LoVo (cell line): ENCODE data around the gene HYAL2.
"Not testable (repeated sequence)": the region's sequence is repeated elsewhere in the genome, so short reads cannot be mapped to it uniquely, and the experiment has no call there.

Source experiments
- DNase-seq: peaks from one replicate; pipeline ENCODE4 v3.0.0-alpha.2; 2016; ENCODE audit warnings: low spot score

Gene HYAL2

GRCh38 chr3:50290161-50290641 lies 32.3 kb downstream of the HYAL2 start:
- no peak for DNase-seq

GRCh38 chr3:50289130-50289529 lies 33.4 kb downstream of the HYAL2 start:
- no peak for DNase-seq

GRCh38 chr3:50288387-50289007 lies 34.0 kb downstream of the HYAL2 start:
- DNase-seq = no peak

- DNase-seq = no peak
Measured at GRCh38 chr3:50287262-50287661, 35.3 kb downstream of the HYAL2 start.

GRCh38 chr3:50286322-50287227 lies 36.0 kb downstream of the HYAL2 start:
- DNase-seq = no peak

- not testable (repeated sequence) for DNase-seq
Measured at GRCh38 chr3:50284121-50284520, 38.4 kb downstream of the HYAL2 start.

- no peak for DNase-seq
Measured at GRCh38 chr3:50279255-50280016, 43.1 kb downstream of the HYAL2 start.

GRCh38 chr3:50278880-50279224 lies 43.7 kb downstream of the HYAL2 start, which contains the start of gene LSMEM2:
LSMEM2 (plus strand) TSS chr3:50279087; CDS start chr3:50279114, 27 bp downstream.
- no peak for DNase-seq

GRCh38 chr3:50278123-50278879 lies 44.2 kb downstream of the HYAL2 start:
- no peak for DNase-seq

GRCh38 chr3:50276762-50277101 lies 45.8 kb downstream of the HYAL2 start:
- no peak for DNase-seq

GRCh38 chr3:50275996-50276761 lies 46.4 kb downstream of the HYAL2 start:
- DNase-seq = no peak

- no peak for DNase-seq
Measured at GRCh38 chr3:50275141-50275995, 47.2 kb downstream of the HYAL2 start.

- DNase-seq = peak; percentile 34
Measured at GRCh38 chr3:50274371-50275104, 48.0 kb downstream of the HYAL2 start.

GRCh38 chr3:50273689-50274065 lies 48.9 kb downstream of the HYAL2 start:
- no peak for DNase-seq

GRCh38 chr3:50272911-50273688 lies 49.4 kb downstream of the HYAL2 start:
- DNase-seq = peak; percentile 82

GRCh38 chr3:50272538-50272910 lies 50.0 kb downstream of the HYAL2 start:
- not testable (repeated sequence) for DNase-seq

- no peak for DNase-seq
Measured at GRCh38 chr3:50271314-50271936, 51.1 kb downstream of the HYAL2 start.
